Neural progenitor cell (in vitro differentiated cells): ENCODE measurements around the gene RALGAPA1. TPM values are rescaled to one million over a fixed set of nuclear protein-coding genes. Genes with fewer than 3 reads are reported as not detected.

Experiments
- DNase-seq: peaks from one replicate; pipeline ENCODE4 v3.0.0-alpha.2; 2016; ENCODE audit warnings: low spot score
- H2AFZ ChIP-seq: fragments of 200-600 bp; sonication (generic); replicated peaks from 2 replicates; pipeline ENCODE4 v1.6.1; 2016; ENCODE audit warnings: antibody characterized with exemption
- H3F3A ChIP-seq: fragments of 200-600 bp; sonication (generic); 2 replicates; pipeline ENCODE4 v1.6.1; 2016; ENCODE audit warnings: antibody characterized with exemption, low read depth
- H3K27ac ChIP-seq: fragments of 200-600 bp; sonication (generic); 2 replicates; pipeline ENCODE4 v1.5.1; 2016; ENCODE audit warnings: mild to moderate bottlenecking
- H3K27me3 ChIP-seq: fragments of 200-600 bp; sonication (generic); 2 replicates; pipeline ENCODE4 v1.6.1; 2016; ENCODE audit warnings: mild to moderate bottlenecking, moderate library complexity
- H3K36me3 ChIP-seq: fragments of 200-600 bp; sonication (generic); 2 replicates; pipeline ENCODE4 v1.5.1; 2016
- H3K4me1 ChIP-seq: fragments of 200-600 bp; sonication (generic); 2 replicates; pipeline ENCODE4 v1.6.1; 2016; ENCODE audit warnings: mixed run types
- H3K4me2 ChIP-seq: fragments of 200-600 bp; sonication (generic); 2 replicates; pipeline ENCODE4 v1.6.1; 2016
- H3K4me3 ChIP-seq: fragments of 200-600 bp; sonication (generic); 2 replicates; pipeline ENCODE4 v1.5.1; 2016
- H3K79me2 ChIP-seq: fragments of 200-600 bp; sonication (generic); 2 replicates; pipeline ENCODE4 v1.6.1; 2016; ENCODE audit warnings: low read depth
- H3K9ac ChIP-seq: fragments of 200-600 bp; sonication (generic); 2 replicates; pipeline ENCODE4 v1.6.1; 2016
- H3K9me3 ChIP-seq: fragments of 200-600 bp; sonication (generic); 2 replicates; pipeline ENCODE4 v1.5.1; 2016; ENCODE audit warnings: low read depth
- H4K20me1 ChIP-seq: fragments of 200-600 bp; sonication (generic); 2 replicates; pipeline ENCODE4 v1.6.1; 2016; ENCODE audit warnings: low read depth
- H3K27ac Mint-ChIP-seq: 3 replicates; pipeline ENCODE4 v1.8.0; 2021; ENCODE audit warnings: mixed read lengths
- H3K27me3 Mint-ChIP-seq: 2 replicates; pipeline ENCODE4 v1.8.0; 2022; ENCODE audit warnings: low read depth, mild to moderate bottlenecking, inconsistent platforms, moderate library complexity, mixed read lengths; ENCODE audit not compliant: insufficient read depth
- H3K36me3 Mint-ChIP-seq: 3 replicates; pipeline ENCODE4 v1.8.0; 2021; ENCODE audit warnings: mixed read lengths
- H3K4me1 Mint-ChIP-seq: 3 replicates; pipeline ENCODE4 v1.8.0; 2021; ENCODE audit warnings: mixed read lengths
- H3K4me3 Mint-ChIP-seq: 3 replicates; pipeline ENCODE4 v1.8.0; 2021; ENCODE audit warnings: mild to moderate bottlenecking, moderate library complexity, mixed read lengths
- H3K9me3 Mint-ChIP-seq: 3 replicates; pipeline ENCODE4 v1.8.0; 2020; ENCODE audit warnings: mixed read lengths
- CTCF ChIP-seq: fragments of 200-600 bp; sonication (generic); IDR thresholded peaks from 2 replicates; pipeline ENCODE4 v1.5.1; 2017; ENCODE audit warnings: antibody characterized with exemption, mild to moderate bottlenecking
- EZH2 ChIP-seq: fragments of 200-600 bp; sonication (generic); IDR thresholded peaks from 2 replicates; pipeline ENCODE4 v1.6.1; 2017; ENCODE audit warnings: antibody characterized with exemption, mild to moderate bottlenecking, moderate library complexity
- EZH2phosphoT487 ChIP-seq: fragments of 200-600 bp; sonication (generic); IDR thresholded peaks from 2 replicates; pipeline ENCODE4 v1.6.1; 2017; ENCODE audit warnings: antibody characterized with exemption
- total RNA-seq: library from RNA; depleted of rRNA; stranded (reverse); fragments of >200 nt; gene quantifications from 2 replicates; pipeline ENCODE4 v1.2.3, GENCODE V29; 2015; ENCODE audit warnings: low replicate concordance

RALGAPA1 gene
- total RNA-seq, 1 donor from 2014 or later: 31.7 TPM

DNA sequence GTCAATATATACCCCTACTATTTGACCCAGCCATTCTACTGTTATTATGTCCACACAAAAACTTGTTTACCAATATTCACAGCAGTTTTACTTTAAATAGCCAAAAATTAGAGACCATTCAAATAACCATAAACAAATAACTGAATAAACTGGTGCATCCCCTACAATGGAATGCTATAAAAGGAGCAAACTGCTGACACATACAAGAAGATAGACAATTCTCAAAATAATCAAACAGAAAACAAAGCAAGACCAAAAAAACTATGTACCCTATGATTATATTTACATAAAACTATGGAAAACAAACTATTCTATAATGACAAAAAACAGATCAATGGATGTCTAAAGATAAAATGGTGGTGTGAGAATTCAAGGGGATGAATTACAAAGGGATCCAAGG, 54.4 kb downstream of the RALGAPA1 start:
- H3K9ac ChIP-seq: no peak overlapping the region
- no peaks in the 10 kb centered on the region for H3K9me3 Mint-ChIP-seq
- peaks cover 20% of the 10 kb centered on the region for H3K36me3 Mint-ChIP-seq
- TF ChIP-seq CTCF (no peak), EZH2 (no peak), EZH2phosphoT487 (no peak)
- no peak for DNase-seq
- no peak overlapping the region for H3K4me2 ChIP-seq
- no peaks in the 10 kb centered on the region for H3K27me3 ChIP-seq
- no peaks in the 10 kb centered on the region for H3K4me1 ChIP-seq
- H3K36me3 ChIP-seq: no peaks in the 10 kb centered on the region
- H3K27me3 Mint-ChIP-seq: no peaks in the 10 kb centered on the region
- no peak overlapping the region for H3K27ac ChIP-seq
- no peak overlapping the region for H2AFZ ChIP-seq
- H3K27ac Mint-ChIP-seq: no peak overlapping the region
- H3K4me1 Mint-ChIP-seq: no peaks in the 10 kb centered on the region
- no peak overlapping the region for H3K4me3 Mint-ChIP-seq
- H4K20me1 ChIP-seq: no peaks in the 10 kb centered on the region
- H3K9me3 ChIP-seq: no peaks in the 10 kb centered on the region
- H3K4me3 ChIP-seq: no peak overlapping the region
- no peaks in the 10 kb centered on the region for H3F3A ChIP-seq
- H3K79me2 ChIP-seq: no peaks in the 10 kb centered on the region

DNA sequence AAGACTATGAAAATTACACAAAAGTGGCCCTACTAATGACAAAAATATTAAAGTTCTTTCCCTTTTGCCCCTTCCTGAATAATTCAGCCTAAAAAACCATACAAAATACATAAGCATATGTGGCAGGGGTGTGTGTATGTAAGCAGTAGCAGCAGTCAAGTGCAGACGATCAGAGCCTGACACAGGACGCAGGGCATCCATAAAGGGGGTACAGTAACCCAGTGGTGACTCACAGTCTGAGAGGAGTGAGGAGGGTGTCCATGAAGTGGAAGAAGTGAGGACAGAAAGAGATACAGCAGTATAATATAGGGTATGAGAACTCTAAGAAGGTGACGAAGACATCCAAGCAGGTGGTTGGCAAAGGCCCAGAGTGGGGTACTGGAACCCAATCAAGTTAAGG, 56.7 kb downstream of the RALGAPA1 start:
- no peaks in the 10 kb centered on the region for H3K4me1 ChIP-seq
- H3K4me3 ChIP-seq: no peak overlapping the region
- peaks cover 20% of the 10 kb centered on the region for H3K36me3 Mint-ChIP-seq
- H3K27ac ChIP-seq: no peak overlapping the region
- H3K27me3 Mint-ChIP-seq: no peaks in the 10 kb centered on the region
- H3F3A ChIP-seq: no peaks in the 10 kb centered on the region
- H3K27me3 ChIP-seq: no peaks in the 10 kb centered on the region
- H2AFZ ChIP-seq: no peak overlapping the region
- no peak overlapping the region for H3K9ac ChIP-seq
- H3K4me3 Mint-ChIP-seq: no peak overlapping the region
- no peaks in the 10 kb centered on the region for H4K20me1 ChIP-seq
- no peak for TF ChIP-seq EZH2phosphoT487
- no peak for TF ChIP-seq EZH2
- no peak for TF ChIP-seq CTCF
- H3K4me2 ChIP-seq: no peak overlapping the region
- H3K27ac Mint-ChIP-seq: no peak overlapping the region
- no peak for DNase-seq
- no peaks in the 10 kb centered on the region for H3K9me3 ChIP-seq
- H3K4me1 Mint-ChIP-seq: peaks cover 4% of the 10 kb centered on the region
- no peaks in the 10 kb centered on the region for H3K9me3 Mint-ChIP-seq
- no peaks in the 10 kb centered on the region for H3K79me2 ChIP-seq
- H3K36me3 ChIP-seq: no peaks in the 10 kb centered on the region

DNA sequence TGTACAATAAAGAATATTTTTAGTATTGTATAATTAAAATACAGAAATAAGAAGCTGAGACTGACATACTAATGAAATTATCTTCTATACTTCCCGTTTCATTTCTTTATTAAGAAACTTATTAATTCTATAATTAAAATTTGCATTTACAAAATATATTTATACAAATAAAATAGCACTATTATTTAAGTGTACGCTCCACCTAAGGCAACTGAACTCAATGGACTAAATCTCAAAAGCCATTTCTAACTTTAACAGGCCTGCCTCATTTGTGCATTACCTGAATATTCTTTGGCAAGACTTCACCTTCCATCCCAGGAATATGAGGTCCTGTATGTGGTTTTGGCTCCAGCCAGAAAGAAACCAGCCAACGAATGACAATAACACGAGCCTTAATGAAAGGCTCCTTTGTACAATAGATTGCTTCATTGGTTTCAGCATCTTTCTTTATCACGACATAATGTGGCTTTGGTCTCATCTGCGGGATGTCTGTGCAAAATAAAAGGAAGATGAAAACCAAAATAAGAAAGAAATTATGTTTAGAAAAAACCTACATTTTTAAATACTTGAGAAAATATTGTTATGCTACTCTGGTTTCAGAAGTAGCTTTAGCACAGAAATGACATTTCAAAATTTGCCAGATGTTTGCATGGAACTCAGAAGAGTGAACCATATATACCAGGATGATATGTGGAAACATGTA, 58.7 kb downstream of the RALGAPA1 start:
- Histone ChIP-seq H3K4me1 (no peaks in the 10 kb centered on the region), H3K27me3 (no peaks in the 10 kb centered on the region), H3K9me3 (no peaks in the 10 kb centered on the region), H3K79me2 (no peaks in the 10 kb centered on the region), H3K4me2 (no peak overlapping the region), H3K9ac (no peak overlapping the region), H3K36me3 (no peaks in the 10 kb centered on the region), H3K27ac (no peak overlapping the region), H3K4me3 (no peak overlapping the region), H2AFZ (no peak overlapping the region), H3F3A (no peaks in the 10 kb centered on the region), H4K20me1 (no peaks in the 10 kb centered on the region)
- H3K36me3 Mint-ChIP-seq: peaks cover 20% of the 10 kb centered on the region
- DNase-seq: no peak
- TF ChIP-seq EZH2: no peak
- TF ChIP-seq CTCF: no peak
- TF ChIP-seq EZH2phosphoT487: no peak
- H3K4me1 Mint-ChIP-seq: peaks cover 4% of the 10 kb centered on the region
- H3K27me3 Mint-ChIP-seq: no peaks in the 10 kb centered on the region
- no peaks in the 10 kb centered on the region for H3K9me3 Mint-ChIP-seq
- no peak overlapping the region for H3K4me3 Mint-ChIP-seq
- no peak overlapping the region for H3K27ac Mint-ChIP-seq
